CD4-positive, CD25-positive, alpha-beta regulatory T cell (primary cell): ENCODE results near the gene PTPRN2. TPM values are rescaled to one million over a fixed set of nuclear protein-coding genes. Genes with fewer than 3 reads are reported as not detected.
"Not testable (repeated sequence)": the region's sequence is repeated elsewhere in the genome, so short reads cannot be mapped to it uniquely, and the experiment has no call there.

ENCODE experiments used
- ATAC-seq, 2 donors: fragments of 150-1000 bp; cut with Tn5 transposase; one replicate each; pipeline ENCODE4 v1.10.0; 2021; ENCODE audit warnings: low read depth in 2 of 2, moderate number of reproducible peaks in 2 of 2, moderate library complexity in 1 of 2
- DNase-seq, 3 donors: peaks; one replicate each; pipeline versions ENCODE4 v3.0.0 to v3.0.0-alpha.2; 2012 to 2022; ENCODE audit warnings: mixed read lengths in 1 of 3
- H3K27ac ChIP-seq: one replicate; pipeline ENCODE4 v1.7.0; 2013; ENCODE audit warnings: mild to moderate bottlenecking, low read length; ENCODE audit not compliant: insufficient read depth, poor library complexity, severe bottlenecking
- H3K27me3 ChIP-seq: one replicate; pipeline ENCODE4 v1.7.0; 2013; ENCODE audit warnings: low read length; ENCODE audit not compliant: control insufficient read depth, insufficient read depth
- H3K36me3 ChIP-seq: one replicate; pipeline ENCODE4 v1.7.0; 2013; ENCODE audit warnings: mild to moderate bottlenecking, low read length, moderate library complexity; ENCODE audit not compliant: control insufficient read depth, insufficient read depth
- H3K4me1 ChIP-seq: 2 replicates; pipeline ENCODE4 v1.7.0; 2013; ENCODE audit warnings: mild to moderate bottlenecking, low read length; ENCODE audit not compliant: insufficient read depth, control insufficient read depth, poor library complexity, severe bottlenecking
- H3K4me3 ChIP-seq: one replicate; pipeline ENCODE4 v1.7.0; 2013; ENCODE audit warnings: low read depth, mild to moderate bottlenecking, low read length, moderate library complexity
- H3K9me3 ChIP-seq, 2 experiments: 1 replicate in 1 of 2; 2 replicates in 1 of 2; pipeline ENCODE4 v1.7.0; 2013; ENCODE audit warnings: low read length in 2 of 2, mild to moderate bottlenecking in 1 of 2, moderate library complexity in 1 of 2; ENCODE audit not compliant: control insufficient read depth in 2 of 2
- H3K27ac Mint-ChIP-seq, 3 donors: one replicate each; pipeline ENCODE4 v1.8.0; 2020 to 2022; ENCODE audit warnings: mild to moderate bottlenecking in 3 of 3, mixed read lengths in 3 of 3, moderate library complexity in 2 of 3
- H3K27me3 Mint-ChIP-seq: one replicate; pipeline ENCODE4 v1.8.0; 2022; ENCODE audit warnings: mild to moderate bottlenecking, mixed read lengths
- H3K36me3 Mint-ChIP-seq: one replicate; pipeline ENCODE4 v1.8.0; 2020; ENCODE audit warnings: mixed read lengths
- H3K4me1 Mint-ChIP-seq, 4 donors: one replicate each; pipeline ENCODE4 v1.8.0; 2020 to 2022; ENCODE audit warnings: mixed read lengths in 4 of 4, mild to moderate bottlenecking in 1 of 4
- H3K4me3 Mint-ChIP-seq, 4 donors: one replicate each; pipeline ENCODE4 v1.8.0; 2020 to 2022; ENCODE audit warnings: mild to moderate bottlenecking in 4 of 4, mixed read lengths in 4 of 4, moderate library complexity in 3 of 4
- H3K9me3 Mint-ChIP-seq, 7 donors: one replicate each; pipeline ENCODE4 v1.8.0; 2020 to 2022; ENCODE audit warnings: mixed read lengths in 7 of 7, mild to moderate bottlenecking in 3 of 7, moderate library complexity in 2 of 7
- polyA plus RNA-seq, 4 donors: library from polyadenylated mRNA; unstranded; fragments of 300-500 nt; fragmentation: Illumina TruSeq; gene quantifications; one replicate each; pipeline ENCODE4 v1.2.3, GENCODE V29; 2021
- total RNA-seq: library from RNA; stranded (reverse); gene quantifications from one replicate; pipeline ENCODE4 v1.2.3, GENCODE V29; 2022

PTPRN2 gene
- total and polyA plus RNA-seq, 5 donors from 2014 or later = 1.6 to 4.7 (median 2.7) TPM

DNA sequence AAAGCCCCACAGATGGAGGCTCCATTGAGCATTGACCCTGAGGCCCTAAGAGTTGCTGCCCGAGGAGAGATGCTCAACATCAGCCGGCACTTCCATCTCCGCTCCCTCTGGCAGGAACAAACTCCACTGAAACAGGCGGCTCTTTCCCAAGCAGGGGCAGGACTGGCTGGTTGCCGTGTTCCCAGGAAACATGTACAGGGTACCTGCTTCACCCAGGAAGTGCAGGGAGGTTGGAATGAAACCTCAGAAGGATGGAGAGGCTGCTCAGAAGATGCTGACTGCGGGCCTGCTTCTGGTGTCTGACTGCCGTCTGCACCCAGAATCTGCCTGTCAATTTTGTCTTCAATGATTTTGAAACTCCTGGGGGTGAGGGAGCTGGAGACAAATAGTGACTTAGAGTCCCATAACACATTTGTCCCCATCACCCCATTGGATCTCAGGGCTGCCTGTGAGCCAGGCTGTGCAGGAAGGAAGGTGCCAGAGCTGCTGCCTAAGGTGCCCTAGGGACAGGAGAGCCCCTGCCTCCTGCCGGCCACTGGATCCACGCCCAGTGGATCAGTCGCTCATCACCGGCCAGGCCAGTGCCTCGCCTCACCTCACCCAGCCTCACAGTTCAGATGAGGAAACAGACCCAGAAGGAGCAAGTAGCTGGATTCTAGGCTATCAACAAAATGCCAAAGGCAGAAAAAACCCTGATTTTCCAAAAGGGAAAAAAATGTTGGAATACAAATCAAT, 237.3 kb downstream of the PTPRN2 start:
- H3K9me3 ChIP-seq = peaks cover 0 to 9% of the 10 kb centered on the region in 2 experiments
- H3K9me3 Mint-ChIP-seq = peaks cover 0 to 17% (median 3%) of the 10 kb centered on the region in 7 donors
- no peak overlapping the region for H3K4me3 Mint-ChIP-seq
- H3K27ac ChIP-seq = no peak overlapping the region
- H3K27me3 Mint-ChIP-seq = no peaks in the 10 kb centered on the region
- DNase-seq (no peak), ATAC-seq (no peak)
- no peaks in the 10 kb centered on the region for H3K27me3 ChIP-seq
- H3K36me3 Mint-ChIP-seq = no peaks in the 10 kb centered on the region
- H3K4me3 ChIP-seq = no peak overlapping the region
- H3K36me3 ChIP-seq = no peaks in the 10 kb centered on the region
- no peaks in the 10 kb centered on the region for H3K4me1 ChIP-seq
- no peak overlapping the region for H3K27ac Mint-ChIP-seq
- no peaks in the 10 kb centered on the region for H3K4me1 Mint-ChIP-seq

DNA sequence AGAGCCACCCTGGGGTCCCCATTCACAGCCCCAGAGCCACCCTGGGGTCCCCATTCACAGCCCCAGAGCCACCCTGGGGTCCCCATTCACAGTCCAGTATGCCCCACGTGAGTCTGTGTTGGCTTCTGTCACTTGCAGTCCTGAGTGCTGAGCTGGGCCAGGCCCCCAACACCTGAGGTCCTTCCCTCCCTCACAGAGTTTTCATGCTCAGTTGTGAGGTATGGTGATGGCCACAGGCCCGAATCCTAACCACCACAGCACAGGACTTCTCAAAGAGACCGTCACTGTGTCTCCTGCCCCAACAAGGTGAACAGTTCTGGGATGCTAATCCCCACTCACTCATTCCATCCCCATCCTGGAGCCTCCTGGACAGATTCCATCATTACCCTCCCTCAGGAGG, 239.2 kb downstream of the PTPRN2 start:
- Mint-ChIP-seq H3K36me3 (no peaks in the 10 kb centered on the region), H3K4me3 (no peak overlapping the region), H3K4me1 (no peaks in the 10 kb centered on the region), H3K27me3 (no peaks in the 10 kb centered on the region), H3K27ac (no peak overlapping the region), H3K9me3 (peaks cover 0 to 4% (median 0%) of the 10 kb centered on the region in 7 donors)
- H3K27me3 ChIP-seq = no peaks in the 10 kb centered on the region
- no peaks in the 10 kb centered on the region for H3K36me3 ChIP-seq
- ATAC-seq = no peak
- H3K27ac ChIP-seq = no peak overlapping the region
- H3K4me1 ChIP-seq = no peaks in the 10 kb centered on the region
- no peak overlapping the region for H3K4me3 ChIP-seq
- no peak for DNase-seq
- H3K9me3 ChIP-seq = no peaks in the 10 kb centered on the region

DNA sequence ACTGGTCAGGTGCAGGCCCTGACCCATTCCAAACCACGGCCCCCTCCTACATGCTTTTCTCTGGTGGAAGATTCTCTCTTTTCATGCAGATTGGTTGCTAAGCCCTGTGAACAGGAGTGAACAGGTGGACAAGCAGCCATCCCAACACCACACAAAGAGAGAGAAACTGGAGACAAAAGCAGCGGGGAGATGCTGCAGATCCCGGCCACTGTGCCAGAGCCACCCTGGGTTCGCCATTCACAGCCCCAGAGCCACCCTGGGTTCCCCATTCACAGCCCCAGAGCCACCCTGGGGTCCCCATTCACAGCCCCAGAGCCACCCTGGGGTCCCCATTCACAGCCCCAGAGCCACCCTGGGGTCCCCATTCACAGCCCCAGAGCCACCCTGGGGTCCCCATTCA, 239.6 kb downstream of the PTPRN2 start:
- ATAC-seq, H3K9me3 Mint-ChIP-seq, DNase-seq, H3K9me3 ChIP-seq, H3K4me3 ChIP-seq, H3K4me1 ChIP-seq, H3K4me1 Mint-ChIP-seq, H3K27me3 Mint-ChIP-seq, H3K27ac Mint-ChIP-seq, H3K4me3 Mint-ChIP-seq, H3K27me3 ChIP-seq, H3K36me3 ChIP-seq, H3K36me3 Mint-ChIP-seq, H3K27ac ChIP-seq: not testable (repeated sequence)

DNA sequence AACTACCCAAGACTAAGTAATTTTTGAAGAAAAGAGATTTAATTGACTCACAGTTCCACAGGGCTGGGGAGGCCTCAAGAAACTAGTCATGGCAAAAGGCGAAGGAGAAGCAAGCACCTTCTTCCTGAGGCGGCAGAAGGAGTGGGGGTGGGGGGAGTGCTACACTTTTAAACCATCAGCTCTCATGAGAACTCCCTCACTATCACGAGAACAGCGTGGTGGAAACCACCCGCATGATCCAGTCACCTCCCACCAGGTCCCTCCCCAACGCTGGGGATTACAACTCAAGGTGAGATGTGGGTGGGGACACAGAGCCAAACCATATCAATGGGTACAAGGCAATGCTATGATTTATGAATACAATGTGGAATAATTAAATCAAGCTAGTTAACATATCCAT, 241.9 kb downstream of the PTPRN2 start:
- Histone ChIP-seq H3K36me3 (no peaks in the 10 kb centered on the region), H3K27me3 (no peaks in the 10 kb centered on the region), H3K9me3 (peaks cover 0 to 6% of the 10 kb centered on the region in 2 experiments), H3K27ac (no peak overlapping the region), H3K4me1 (no peaks in the 10 kb centered on the region), H3K4me3 (no peak overlapping the region)
- ATAC-seq (no peak), DNase-seq (no peak)
- Mint-ChIP-seq H3K27ac (no peak overlapping the region), H3K36me3 (no peaks in the 10 kb centered on the region), H3K9me3 (peaks cover 0 to 15% (median 2%) of the 10 kb centered on the region in 7 donors), H3K4me3 (no peak overlapping the region), H3K4me1 (no peaks in the 10 kb centered on the region), H3K27me3 (no peaks in the 10 kb centered on the region)

DNA sequence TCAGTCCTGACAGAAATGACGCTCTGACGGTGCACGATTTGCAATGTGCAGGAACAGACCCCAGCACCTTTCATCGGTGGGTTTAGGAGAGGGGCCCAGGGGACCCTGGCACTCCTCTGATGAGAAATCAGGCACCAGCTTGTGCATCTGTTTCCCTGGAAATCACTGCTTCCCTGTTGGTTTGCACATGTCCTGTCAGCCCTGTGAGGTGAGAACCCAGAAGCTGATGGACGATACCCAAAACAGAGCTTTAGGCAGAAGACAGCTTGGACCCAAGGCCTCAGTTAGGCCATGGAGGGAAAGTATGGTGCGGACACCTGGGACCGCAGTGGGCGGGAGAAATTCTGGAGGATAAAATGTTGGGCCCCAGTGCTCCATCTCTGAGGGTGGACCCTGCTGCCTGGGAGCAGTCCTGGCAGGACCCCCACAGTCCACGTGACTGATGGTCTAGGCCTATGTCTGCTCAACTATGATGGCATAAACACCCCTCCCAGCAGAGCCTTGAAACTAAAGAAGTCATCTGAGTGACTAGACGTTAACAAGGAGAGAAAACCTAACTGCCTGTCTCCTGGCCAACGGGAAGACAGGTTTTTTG, 242.8 kb downstream of the PTPRN2 start:
- no peaks in the 10 kb centered on the region for H3K4me1 ChIP-seq
- no peaks in the 10 kb centered on the region for H3K36me3 Mint-ChIP-seq
- no peak overlapping the region for H3K4me3 ChIP-seq
- H3K9me3 Mint-ChIP-seq = peaks cover 0 to 20% (median 7%) of the 10 kb centered on the region in 7 donors
- H3K36me3 ChIP-seq = no peaks in the 10 kb centered on the region
- H3K27me3 Mint-ChIP-seq = no peaks in the 10 kb centered on the region
- no peak overlapping the region for H3K27ac ChIP-seq
- no peak for ATAC-seq
- no peak overlapping the region for H3K27ac Mint-ChIP-seq
- H3K27me3 ChIP-seq = no peaks in the 10 kb centered on the region
- H3K4me3 Mint-ChIP-seq = no peak overlapping the region
- no peaks in the 10 kb centered on the region for H3K4me1 Mint-ChIP-seq
- H3K9me3 ChIP-seq = peaks cover 0 to 6% of the 10 kb centered on the region in 2 experiments
- no peak for DNase-seq

DNA sequence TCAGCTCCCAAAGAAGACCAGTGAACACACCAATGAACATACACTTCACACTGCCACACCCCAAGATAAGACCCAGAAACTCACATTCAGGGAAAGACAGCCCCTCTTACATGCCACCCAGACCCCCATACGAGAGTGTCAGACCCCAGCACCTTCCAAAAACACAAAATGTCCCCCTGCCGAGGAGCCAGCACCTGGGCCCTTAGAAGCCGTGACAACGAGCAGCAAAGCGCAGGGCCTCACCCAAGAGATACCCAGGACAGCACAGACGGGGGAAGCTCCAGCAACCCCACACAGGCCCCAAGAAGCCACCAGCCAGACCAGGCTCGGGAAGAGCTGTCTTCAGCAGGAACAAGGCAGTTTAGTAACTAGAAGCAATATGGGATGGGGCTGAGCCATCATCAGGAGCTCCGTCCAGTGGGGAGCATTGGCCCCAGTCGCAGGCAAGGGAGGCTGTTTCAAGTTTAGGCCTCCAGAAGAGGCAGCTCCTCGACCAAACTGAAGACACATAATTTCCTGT, 243.6 kb downstream of the PTPRN2 start:
- no peaks in the 10 kb centered on the region for H3K27me3 Mint-ChIP-seq
- no peaks in the 10 kb centered on the region for H3K4me1 Mint-ChIP-seq
- no peaks in the 10 kb centered on the region for H3K36me3 Mint-ChIP-seq
- ATAC-seq (no peak), DNase-seq (no peak)
- H3K27me3 ChIP-seq = no peaks in the 10 kb centered on the region
- H3K9me3 ChIP-seq = peaks cover 0 to 6% of the 10 kb centered on the region in 2 experiments
- peaks cover 0 to 20% (median 7%) of the 10 kb centered on the region in 7 donors for H3K9me3 Mint-ChIP-seq
- no peaks in the 10 kb centered on the region for H3K36me3 ChIP-seq
- no peak overlapping the region for H3K27ac Mint-ChIP-seq
- H3K4me3 Mint-ChIP-seq = no peak overlapping the region
- H3K4me1 ChIP-seq = no peaks in the 10 kb centered on the region
- no peak overlapping the region for H3K4me3 ChIP-seq
- no peak overlapping the region for H3K27ac ChIP-seq

DNA sequence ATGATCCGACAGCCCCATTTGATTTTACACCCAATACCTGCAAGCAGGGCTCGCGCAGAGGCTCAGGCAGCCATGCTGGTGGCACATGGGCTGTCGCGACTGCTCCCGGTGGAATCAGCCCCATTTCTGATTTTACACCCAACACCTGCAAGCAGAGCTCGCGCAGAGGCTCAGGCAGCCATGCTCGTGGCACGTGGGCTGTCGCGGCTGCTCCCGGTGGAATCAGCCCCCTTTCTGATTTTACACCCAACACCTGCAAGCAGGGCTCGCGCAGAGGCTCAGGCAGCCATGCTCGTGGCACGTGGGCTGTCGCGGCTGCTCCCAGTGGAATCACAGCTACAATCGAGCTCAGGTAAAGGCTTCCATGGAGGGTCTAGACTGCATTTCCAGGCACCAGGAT, 244.1 kb downstream of the PTPRN2 start:
- Histone ChIP-seq H3K27ac (no peak overlapping the region), H3K4me1 (no peaks in the 10 kb centered on the region), H3K4me3 (no peak overlapping the region), H3K36me3 (no peaks in the 10 kb centered on the region), H3K9me3 (peaks cover 0 to 6% of the 10 kb centered on the region in 2 experiments), H3K27me3 (no peaks in the 10 kb centered on the region)
- H3K4me1 Mint-ChIP-seq = no peaks in the 10 kb centered on the region
- no peak for DNase-seq
- no peak for ATAC-seq
- peaks cover 0 to 20% (median 7%) of the 10 kb centered on the region in 7 donors for H3K9me3 Mint-ChIP-seq
- no peaks in the 10 kb centered on the region for H3K36me3 Mint-ChIP-seq
- no peak overlapping the region for H3K4me3 Mint-ChIP-seq
- no peaks in the 10 kb centered on the region for H3K27me3 Mint-ChIP-seq
- no peak overlapping the region for H3K27ac Mint-ChIP-seq

DNA sequence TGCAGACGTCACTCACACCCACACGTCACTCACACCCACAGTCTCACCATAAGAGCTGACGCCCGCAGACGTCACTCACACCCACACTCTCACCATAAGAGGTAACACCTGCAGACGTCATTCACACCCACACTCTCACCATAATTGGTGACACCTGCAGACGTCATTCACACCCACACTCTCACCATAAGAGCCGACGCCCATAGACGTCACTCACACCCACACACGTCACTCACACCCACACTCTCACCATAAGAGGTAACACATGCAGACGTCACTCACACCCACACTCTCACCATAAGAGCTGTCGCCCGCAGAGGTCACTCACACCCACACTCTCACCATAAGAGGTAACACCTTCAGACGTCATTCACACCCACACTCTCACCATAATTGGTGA, 246.5 kb downstream of the PTPRN2 start:
- H3K36me3 ChIP-seq, H3K9me3 ChIP-seq, H3K4me3 Mint-ChIP-seq, H3K27ac ChIP-seq, H3K36me3 Mint-ChIP-seq, H3K4me1 ChIP-seq, H3K4me1 Mint-ChIP-seq, DNase-seq, H3K27ac Mint-ChIP-seq, ATAC-seq, H3K27me3 Mint-ChIP-seq, H3K4me3 ChIP-seq, H3K27me3 ChIP-seq: not testable (repeated sequence)
- peaks cover 0 to 26% (median 7%) of the 10 kb centered on the region in 7 donors for H3K9me3 Mint-ChIP-seq
